Esophagus muscularis mucosa (tissue), 3 donors: ENCODE results near the gene SMIM44.

Experiments
- CTCF ChIP-seq, 3 experiments: fragments of 200-600 bp in 2 of 3; fragments of 450-650 bp in 1 of 3; sonication (generic) in 2 of 3; IDR thresholded peaks; one replicate each; pipeline ENCODE4 v1.5.1; 2017 to 2019; ENCODE audit warnings: antibody characterized with exemption in 3 of 3, mild to moderate bottlenecking in 2 of 3, moderate library complexity in 1 of 3
- POLR2A ChIP-seq: fragments of 450-650 bp; IDR thresholded peaks from one replicate; pipeline ENCODE4 v1.6.1; 2017; ENCODE audit warnings: antibody characterized with exemption, moderate library complexity, mild to moderate bottlenecking, low read depth

- TF ChIP-seq CTCF (IDR thresholded peaks at IDR 0.05) (no peak), POLR2A (no peak)
These were observed 33.5 kb upstream of the SMIM44 start for GRCh38 chr19:3516675-3517207.
